Activated B cell treated with CpG ODN at 0.5 μM for 24 hours (primary cell): Measurements from ENCODE around the gene FCN2. TPM values are rescaled to one million over a fixed set of nuclear protein-coding genes. Genes with fewer than 3 reads are reported as not detected.

ENCODE experiments used
- ATAC-seq: fragments of 200-7000 bp; cut with Tn5 transposase; one replicate; pipeline ENCODE4 v1.10.0; 2021; ENCODE audit warnings: low read depth, mild to moderate bottlenecking, moderate library complexity
- CTCF ChIA-PET: fragments of 350-600 bp; sonication (Branson Sonifier 250); formaldehyde crosslinking; loops from one replicate; lab custom pipeline; 2021; ENCODE audit warnings: antibody characterized with exemption; lab: Charles Lee
- POLR2A ChIA-PET: fragments of 350-600 bp; sonication (Branson Sonifier 250); formaldehyde crosslinking; loops from one replicate; lab custom pipeline; 2021; ENCODE audit warnings: antibody characterized with exemption; lab: Charles Lee
- DNase-seq: peaks from one replicate; pipeline ENCODE4 v3.0.0; 2022
- H3K27ac Mint-ChIP-seq: one replicate; pipeline ENCODE4 v1.8.0; 2020; ENCODE audit warnings: mixed read lengths
- H3K27me3 Mint-ChIP-seq: one replicate; pipeline ENCODE4 v1.8.0; 2021; ENCODE audit warnings: mixed read lengths
- H3K36me3 Mint-ChIP-seq: one replicate; pipeline ENCODE4 v1.8.0; 2021; ENCODE audit warnings: low read depth, mixed read lengths
- H3K4me1 Mint-ChIP-seq: one replicate; pipeline ENCODE4 v1.8.0; 2021; ENCODE audit warnings: mixed read lengths
- H3K4me3 Mint-ChIP-seq: one replicate; pipeline ENCODE4 v1.8.0; 2020; ENCODE audit warnings: mild to moderate bottlenecking, mixed read lengths
- H3K9me3 Mint-ChIP-seq: one replicate; pipeline ENCODE4 v1.8.0; 2020; ENCODE audit warnings: mixed read lengths
- CTCF ChIP-seq: fragments of 200-600 bp; IDR thresholded peaks from one replicate; pipeline ENCODE4 v1.8.0; 2022; ENCODE audit warnings: antibody characterized with exemption, mild to moderate bottlenecking
- intact Hi-C: fragments of 100-400 bp; cut with micrococcal nuclease; formaldehyde crosslinking; loops from one replicate; pipeline ENCODE4 v1.15.1; 2024
- total RNA-seq: library from RNA; stranded (reverse); gene quantifications from 2 replicates; pipeline ENCODE4 v1.2.3, GENCODE V29; 2022

FCN2 gene
- total RNA-seq, 1 donor from 2014 or later: not detected

- peaks cover 4% of the 10 kb centered on the region for H3K27me3 Mint-ChIP-seq
- intact Hi-C loops: no loop called here
- ChIA-PET CTCF (no interaction called here), POLR2A (no interaction called here)
- H3K9me3 Mint-ChIP-seq: peaks cover 8% of the 10 kb centered on the region
- no peak overlapping the region for H3K27ac Mint-ChIP-seq
- no peak overlapping the region for H3K4me3 Mint-ChIP-seq
- H3K36me3 Mint-ChIP-seq: peaks cover 1% of the 10 kb centered on the region
- no peak for TF ChIP-seq CTCF
- DNase-seq (no peak), ATAC-seq (no peak)
- no peaks in the 10 kb centered on the region for H3K4me1 Mint-ChIP-seq
These were observed 22.3 kb downstream of the FCN2 start for GRCh38 chr9:134902936-134903335.

GRCh38 chr9:134908524-134909309 is 28.1 kb downstream of the FCN2 start:
- TF ChIP-seq CTCF: no peak
- Mint-ChIP-seq H3K27me3 (peaks cover 14% of the 10 kb centered on the region), H3K4me1 (no peaks in the 10 kb centered on the region), H3K9me3 (no peaks in the 10 kb centered on the region), H3K4me3 (no peak overlapping the region), H3K36me3 (no peaks in the 10 kb centered on the region), H3K27ac (no peak overlapping the region)
- DNase-seq (no peak), ATAC-seq (no peak)
- CTCF ChIA-PET: no interaction called here
- POLR2A ChIA-PET: no interaction called here
- intact Hi-C loops: no loop called here

- H3K27ac Mint-ChIP-seq: no peak overlapping the region
These were observed 29.2 kb downstream of the FCN2 start for GRCh38 chr9:134909511-134910481.

GRCh38 chr9:134912126-134912840 is 31.7 kb downstream of the FCN2 start:
- H3K36me3 Mint-ChIP-seq: no peaks in the 10 kb centered on the region
- H3K4me3 Mint-ChIP-seq: no peak overlapping the region
- ChIA-PET CTCF (no interaction called here), POLR2A (no interaction called here)
- intact Hi-C loops: no loop called here
- H3K27me3 Mint-ChIP-seq: peaks cover 17% of the 10 kb centered on the region
- no peak for DNase-seq
- no peaks in the 10 kb centered on the region for H3K9me3 Mint-ChIP-seq
- no peaks in the 10 kb centered on the region for H3K4me1 Mint-ChIP-seq
- no peak for ATAC-seq
- no peak overlapping the region for H3K27ac Mint-ChIP-seq
- no peak for TF ChIP-seq CTCF

More at GRCh38 chr9:134909511-134910481, 29.2 kb downstream of the FCN2 start:
- Mint-ChIP-seq H3K4me1 (no peaks in the 10 kb centered on the region), H3K36me3 (no peaks in the 10 kb centered on the region), H3K9me3 (no peaks in the 10 kb centered on the region), H3K27me3 (peaks cover 14% of the 10 kb centered on the region), H3K4me3 (no peak overlapping the region)
- intact Hi-C loops: no loop called here
- no peak for TF ChIP-seq CTCF
- ATAC-seq: no peak
- CTCF ChIA-PET: no interaction called here
- POLR2A ChIA-PET: no interaction called here
- DNase-seq: no peak
